Measurements from ENCODE around the gene UCK2.

Gene UCK2

GRCh38 chr1:165845569-165845968 is 18.2 kb downstream of the UCK2 start:
- Histone ChIP-seq H2AK5ac (ENCODE audit: low read length) (no peak overlapping the region), H4K5ac (ENCODE audit: low read length) (no peak overlapping the region), H4K8ac (ENCODE audit: low read depth, low read length) (no peak overlapping the region), H3K79me2 (ENCODE audit: control insufficient read depth, insufficient read depth, low read length) (peaks cover 92% of the 10 kb centered on the region), H3K4me2 (ENCODE audit: low read length) (no peak overlapping the region), H3K9ac (ENCODE audit: low read length) (no peak overlapping the region), H3K4ac (ENCODE audit: low read depth, low read length) (no peak overlapping the region), H2BK5ac (ENCODE audit: low read length) (no peak overlapping the region), H3K18ac (ENCODE audit: low read length) (no peak overlapping the region), H3K27me3 (ENCODE audit: insufficient read depth, low read length, poor library complexity) (no peaks in the 10 kb centered on the region), H3K4me1 (ENCODE audit: control insufficient read depth, low read depth, low read length) (peaks cover 20% of the 10 kb centered on the region), H3K36me3 (ENCODE audit: control insufficient read depth, insufficient read depth, low read length) (no peaks in the 10 kb centered on the region), H3K23ac (ENCODE audit: low read length) (no peak overlapping the region), H3K56ac (ENCODE audit: low read length) (no peak overlapping the region), H2BK120ac (ENCODE audit: low read depth, low read length) (no peak overlapping the region), H3K27ac (ENCODE audit: low read depth, low read length) (no peak overlapping the region), H3K79me1 (ENCODE audit: low read length) (peaks cover 22% of the 10 kb centered on the region), H3K4me3 (ENCODE audit: low read length) (no peak overlapping the region), H2BK15ac (replicated peaks; ENCODE audit: low read depth) (no peak overlapping the region)
- no peak for DNase-seq
- WGBS (ENCODE audit: extremely low coverage, insufficient coverage, low lambda C conversion rate), result no CpG with 5 or more reads among the region's 3 CpGs

- no peak overlapping the region for H3K27ac ChIP-seq (ENCODE audit: low read depth, low read length)
- no peak overlapping the region for H3K4me3 ChIP-seq (ENCODE audit: low read length)
- H3K4me2 ChIP-seq (ENCODE audit: low read length), result no peak overlapping the region
- H3K56ac ChIP-seq (ENCODE audit: low read length), result no peak overlapping the region
- no peak overlapping the region for H3K23ac ChIP-seq (ENCODE audit: low read length)
- H3K36me3 ChIP-seq (ENCODE audit: control insufficient read depth, insufficient read depth, low read length), result no peaks in the 10 kb centered on the region
- no peak overlapping the region for H4K5ac ChIP-seq (ENCODE audit: low read length)
- H3K27me3 ChIP-seq (ENCODE audit: insufficient read depth, low read length, poor library complexity), result no peaks in the 10 kb centered on the region
- H2BK120ac ChIP-seq (ENCODE audit: low read depth, low read length), result no peak overlapping the region
- no peak overlapping the region for H2AK5ac ChIP-seq (ENCODE audit: low read length)
- H3K79me1 ChIP-seq (ENCODE audit: low read length), result peaks cover 24% of the 10 kb centered on the region
- peaks cover 21% of the 10 kb centered on the region for H3K4me1 ChIP-seq (ENCODE audit: control insufficient read depth, low read depth, low read length)
- no peak overlapping the region for H3K18ac ChIP-seq (ENCODE audit: low read length)
- H2BK15ac ChIP-seq (replicated peaks; ENCODE audit: low read depth), result no peak overlapping the region
- H2BK5ac ChIP-seq (ENCODE audit: low read length), result no peak overlapping the region
- no peak overlapping the region for H3K4ac ChIP-seq (ENCODE audit: low read depth, low read length)
- H3K79me2 ChIP-seq (ENCODE audit: control insufficient read depth, insufficient read depth, low read length), result peaks cover 93% of the 10 kb centered on the region
- WGBS (ENCODE audit: extremely low coverage, insufficient coverage, low lambda C conversion rate), result no CpG with 5 or more reads among the region's 2 CpGs
- no peak overlapping the region for H4K8ac ChIP-seq (ENCODE audit: low read depth, low read length)
- H3K9ac ChIP-seq (ENCODE audit: low read length), result no peak overlapping the region
- no peak for DNase-seq
Measured at GRCh38 chr1:165845992-165846748, 18.8 kb downstream of the UCK2 start.

- no peak overlapping the region for H4K5ac ChIP-seq (ENCODE audit: low read length)
- no peak for DNase-seq
- no peak overlapping the region for H3K27ac ChIP-seq (ENCODE audit: low read depth, low read length)
- 100% methylated on average over 1 of the region's 3 CpGs for WGBS (ENCODE audit: extremely low coverage, insufficient coverage, low lambda C conversion rate)
- H3K79me1 ChIP-seq (ENCODE audit: low read length), result peaks cover 20% of the 10 kb centered on the region
- peaks cover 11% of the 10 kb centered on the region for H3K4me1 ChIP-seq (ENCODE audit: control insufficient read depth, low read depth, low read length)
- H3K56ac ChIP-seq (ENCODE audit: low read length), result no peak overlapping the region
- H4K8ac ChIP-seq (ENCODE audit: low read depth, low read length), result no peak overlapping the region
- H3K4ac ChIP-seq (ENCODE audit: low read depth, low read length), result no peak overlapping the region
- no peaks in the 10 kb centered on the region for H3K27me3 ChIP-seq (ENCODE audit: insufficient read depth, low read length, poor library complexity)
- H2BK5ac ChIP-seq (ENCODE audit: low read length), result no peak overlapping the region
- H3K4me2 ChIP-seq (ENCODE audit: low read length), result no peak overlapping the region
- H2AK5ac ChIP-seq (ENCODE audit: low read length), result no peak overlapping the region
- H3K4me3 ChIP-seq (ENCODE audit: low read length), result no peak overlapping the region
- no peak overlapping the region for H3K9ac ChIP-seq (ENCODE audit: low read length)
- no peak overlapping the region for H2BK15ac ChIP-seq (replicated peaks; ENCODE audit: low read depth)
- peaks cover 90% of the 10 kb centered on the region for H3K79me2 ChIP-seq (ENCODE audit: control insufficient read depth, insufficient read depth, low read length)
- no peaks in the 10 kb centered on the region for H3K36me3 ChIP-seq (ENCODE audit: control insufficient read depth, insufficient read depth, low read length)
- H3K23ac ChIP-seq (ENCODE audit: low read length), result no peak overlapping the region
- no peak overlapping the region for H2BK120ac ChIP-seq (ENCODE audit: low read depth, low read length)
- H3K18ac ChIP-seq (ENCODE audit: low read length), result no peak overlapping the region
Measured at GRCh38 chr1:165847486-165847885, 20.1 kb downstream of the UCK2 start.

- no CpG with 5 or more reads among the region's 7 CpGs for WGBS (ENCODE audit: extremely low coverage, insufficient coverage, low lambda C conversion rate)
- H3K79me1 ChIP-seq (ENCODE audit: low read length), result peaks cover 16% of the 10 kb centered on the region
- H3K27me3 ChIP-seq (ENCODE audit: insufficient read depth, low read length, poor library complexity), result no peaks in the 10 kb centered on the region
Measured at GRCh38 chr1:165849353-165850133, 22.1 kb downstream of the UCK2 start.

GRCh38 chr1:165851034-165851658 is 23.7 kb downstream of the UCK2 start:
- Histone ChIP-seq H3K18ac (ENCODE audit: low read length) (no peak overlapping the region), H3K79me2 (ENCODE audit: control insufficient read depth, insufficient read depth, low read length) (peaks cover 87% of the 10 kb centered on the region), H3K4ac (ENCODE audit: low read depth, low read length) (no peak overlapping the region), H3K4me3 (ENCODE audit: low read length) (no peak overlapping the region), H4K5ac (ENCODE audit: low read length) (no peak overlapping the region), H3K4me2 (ENCODE audit: low read length) (no peak overlapping the region), H3K4me1 (ENCODE audit: control insufficient read depth, low read depth, low read length) (peaks cover 13% of the 10 kb centered on the region), H3K9ac (ENCODE audit: low read length) (no peak overlapping the region), H3K56ac (ENCODE audit: low read length) (no peak overlapping the region), H2BK5ac (ENCODE audit: low read length) (no peak overlapping the region), H3K23ac (ENCODE audit: low read length) (no peak overlapping the region), H4K8ac (ENCODE audit: low read depth, low read length) (no peak overlapping the region), H2AK5ac (ENCODE audit: low read length) (no peak overlapping the region), H3K27ac (ENCODE audit: low read depth, low read length) (no peak overlapping the region), H2BK15ac (replicated peaks; ENCODE audit: low read depth) (no peak overlapping the region), H2BK120ac (ENCODE audit: low read depth, low read length) (no peak overlapping the region), H3K79me1 (ENCODE audit: low read length) (peaks cover 17% of the 10 kb centered on the region), H3K36me3 (ENCODE audit: control insufficient read depth, insufficient read depth, low read length) (no peaks in the 10 kb centered on the region), H3K27me3 (ENCODE audit: insufficient read depth, low read length, poor library complexity) (no peaks in the 10 kb centered on the region)
- WGBS (ENCODE audit: extremely low coverage, insufficient coverage, low lambda C conversion rate), result no CpG with 5 or more reads among the region's 4 CpGs
- DNase-seq, result no peak

More at GRCh38 chr1:165849353-165850133, 22.1 kb downstream of the UCK2 start:
- no peak overlapping the region for H3K27ac ChIP-seq (ENCODE audit: low read depth, low read length)
- peaks cover 89% of the 10 kb centered on the region for H3K79me2 ChIP-seq (ENCODE audit: control insufficient read depth, insufficient read depth, low read length)
- no peaks in the 10 kb centered on the region for H3K36me3 ChIP-seq (ENCODE audit: control insufficient read depth, insufficient read depth, low read length)
- no peak overlapping the region for H3K4me3 ChIP-seq (ENCODE audit: low read length)
- peaks cover 10% of the 10 kb centered on the region for H3K4me1 ChIP-seq (ENCODE audit: control insufficient read depth, low read depth, low read length)
- no peak overlapping the region for H4K8ac ChIP-seq (ENCODE audit: low read depth, low read length)
- no peak overlapping the region for H2BK5ac ChIP-seq (ENCODE audit: low read length)
- H3K18ac ChIP-seq (ENCODE audit: low read length), result no peak overlapping the region
- no peak overlapping the region for H2BK15ac ChIP-seq (replicated peaks; ENCODE audit: low read depth)
- no peak overlapping the region for H4K5ac ChIP-seq (ENCODE audit: low read length)
- no peak overlapping the region for H2BK120ac ChIP-seq (ENCODE audit: low read depth, low read length)
- no peak for DNase-seq
- H2AK5ac ChIP-seq (ENCODE audit: low read length), result no peak overlapping the region
- H3K56ac ChIP-seq (ENCODE audit: low read length), result no peak overlapping the region
- H3K4me2 ChIP-seq (ENCODE audit: low read length), result no peak overlapping the region
- no peak overlapping the region for H3K4ac ChIP-seq (ENCODE audit: low read depth, low read length)
- H3K23ac ChIP-seq (ENCODE audit: low read length), result no peak overlapping the region
- H3K9ac ChIP-seq (ENCODE audit: low read length), result no peak overlapping the region
